HG02852 (cell line): Measurements from ENCODE around the gene LRRC8E.
"Not testable (repeated sequence)": the region's sequence is repeated elsewhere in the genome, so short reads cannot be mapped to it uniquely, and the experiment has no call there.

Experiments used
- ATAC-seq: cut with Tn5 transposase; IDR thresholded peaks from one replicate; pipeline ENCODE4 v1.9.1; 2021; ENCODE audit warnings: mild to moderate bottlenecking, moderate library complexity; ENCODE audit not compliant: unreplicated experiment

LRRC8E gene

GRCh38 chr19:7853770-7854128 is 34.6 kb upstream of the LRRC8E start:
- ATAC-seq: no peak

- ATAC-seq: no peak
Observed at GRCh38 chr19:7855426-7856108, 32.7 kb upstream of the LRRC8E start.

GRCh38 chr19:7856109-7856591 is 32.2 kb upstream of the LRRC8E start:
- ATAC-seq: no peak

DNA sequence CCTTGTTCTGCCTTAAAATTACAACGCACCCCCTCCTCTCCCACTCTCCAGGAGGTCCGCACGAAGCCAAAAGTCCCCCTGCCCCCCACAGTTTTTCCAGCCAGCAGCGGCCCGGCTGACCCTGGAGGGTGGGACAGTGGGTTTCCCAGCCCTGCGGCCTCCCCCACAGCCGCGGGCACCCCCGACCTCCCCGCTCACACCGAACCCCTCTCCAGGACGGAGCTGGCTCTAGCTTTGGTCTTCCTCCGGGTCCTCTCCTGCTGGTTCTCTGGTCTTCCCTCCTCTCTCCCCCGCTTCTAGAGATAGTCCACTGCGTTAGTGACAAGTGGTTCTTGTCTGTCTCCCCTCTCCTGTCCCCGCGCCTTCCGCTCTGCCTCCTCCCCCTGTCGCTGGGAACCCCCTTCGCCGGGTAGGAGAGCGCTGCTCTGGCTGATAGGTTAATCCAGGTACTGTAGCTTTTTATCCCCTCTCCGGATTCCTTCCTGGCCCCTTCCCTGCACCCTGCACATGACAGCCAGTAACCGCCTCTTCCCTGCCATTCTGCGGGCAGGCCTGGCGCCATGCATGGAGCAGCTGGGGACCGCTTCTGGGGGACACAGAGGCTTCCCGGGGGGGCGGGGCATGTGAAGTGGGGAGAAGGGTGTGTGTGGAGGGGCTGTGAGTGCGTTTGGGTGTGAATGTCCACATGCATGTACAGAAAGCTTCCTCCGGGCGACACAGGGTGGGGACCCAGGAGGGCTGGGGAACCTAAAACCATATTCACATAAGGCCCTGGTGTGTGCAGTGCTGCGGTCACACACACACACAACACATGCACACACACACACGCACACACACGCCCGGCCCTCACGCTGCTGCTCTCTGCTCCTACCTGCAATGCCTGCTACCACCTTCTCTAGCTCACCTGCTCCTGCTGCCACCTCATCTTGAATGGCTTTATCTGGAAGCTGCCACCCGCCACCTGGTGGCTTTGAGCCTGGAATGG is 31.3 kb upstream of the LRRC8E start:
- ATAC-seq: no peak

GRCh38 chr19:7857727-7858108 is 30.6 kb upstream of the LRRC8E start:
- ATAC-seq: no peak

DNA sequence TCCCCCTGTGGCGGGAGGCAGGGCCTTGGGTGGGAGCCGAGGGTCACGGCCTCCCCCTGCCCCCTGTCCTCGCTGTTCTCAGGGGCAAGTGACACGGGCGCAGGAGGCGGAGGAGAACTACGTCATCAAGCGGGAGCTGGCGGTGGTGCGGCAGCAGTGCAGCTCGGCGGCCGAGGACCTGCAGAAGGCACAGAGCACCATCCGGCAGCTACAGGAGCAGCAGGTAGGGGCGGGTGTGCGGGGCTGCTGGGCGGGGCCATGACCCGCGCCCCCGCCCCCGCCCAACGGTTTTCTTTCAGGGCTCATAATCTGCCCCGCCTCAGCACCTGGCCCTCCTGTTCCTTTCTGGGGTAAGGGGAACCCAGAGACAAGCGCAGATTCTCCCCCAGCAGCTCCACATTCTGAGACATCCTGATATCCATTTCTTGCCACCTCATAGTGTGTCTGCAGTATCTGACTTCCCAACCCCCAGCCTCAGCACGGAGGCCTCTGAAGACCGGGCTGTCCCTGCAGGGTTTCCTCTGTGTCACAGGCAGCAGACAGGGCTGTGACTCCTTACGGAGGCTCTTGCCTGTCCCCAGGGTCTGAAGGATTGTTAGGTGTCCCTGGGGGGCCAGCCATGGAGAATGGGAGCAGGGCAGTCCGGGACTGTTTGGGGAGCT is 30.1 kb upstream of the LRRC8E start:
- no peak for ATAC-seq

GRCh38 chr19:7859087-7859486 is 29.2 kb upstream of the LRRC8E start:
- not testable (repeated sequence) for ATAC-seq

GRCh38 chr19:7859831-7860713 is 28.2 kb upstream of the LRRC8E start:
- ATAC-seq: no peak

DNA sequence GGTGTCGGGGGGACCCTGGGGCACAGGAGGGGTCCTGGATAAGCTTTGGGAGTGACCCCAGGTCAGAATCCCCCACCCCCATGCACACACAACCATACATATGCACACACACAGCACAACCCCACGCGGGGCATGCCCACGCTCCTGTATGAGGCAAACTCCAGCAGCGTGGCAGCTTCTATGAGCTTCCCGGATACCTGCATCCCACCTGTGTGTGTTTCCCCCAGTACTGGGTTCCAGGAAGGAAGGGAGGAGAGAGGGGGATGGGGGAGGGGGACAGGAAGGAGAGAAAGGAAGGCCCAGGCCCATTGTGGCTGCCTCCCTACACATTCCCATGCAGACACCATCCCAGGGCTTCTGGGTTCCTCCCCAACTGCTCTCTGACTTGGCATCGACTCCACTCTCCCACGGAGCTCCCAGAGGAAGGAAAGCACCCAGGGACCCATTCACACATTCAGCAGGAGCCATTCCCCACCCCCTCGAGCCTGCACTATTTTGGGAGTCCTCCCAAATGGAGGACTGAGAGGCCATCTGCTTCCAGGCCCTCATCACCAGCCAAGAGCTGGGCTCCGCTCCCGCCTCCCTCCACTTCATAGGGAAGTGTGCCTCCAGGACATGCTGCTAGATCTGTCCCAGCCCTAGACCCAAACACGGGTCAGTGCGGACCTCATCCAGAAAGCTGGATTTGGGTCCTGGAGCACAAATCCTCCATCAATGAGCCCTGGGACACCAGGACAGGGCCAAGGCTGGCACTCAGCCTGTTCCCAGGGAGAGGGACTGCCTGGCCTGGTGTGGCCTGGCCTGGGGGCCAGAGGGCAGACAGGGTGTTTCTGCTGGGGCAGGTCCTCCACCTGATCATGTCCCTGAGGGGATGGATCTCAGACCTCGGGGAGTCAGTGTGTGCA is 27.3 kb upstream of the LRRC8E start:
- no peak for ATAC-seq

- ATAC-seq: no peak
Observed at GRCh38 chr19:7861619-7862412, 26.5 kb upstream of the LRRC8E start.

- ATAC-seq: no peak
Observed at GRCh38 chr19:7862413-7862951, 25.8 kb upstream of the LRRC8E start.

DNA sequence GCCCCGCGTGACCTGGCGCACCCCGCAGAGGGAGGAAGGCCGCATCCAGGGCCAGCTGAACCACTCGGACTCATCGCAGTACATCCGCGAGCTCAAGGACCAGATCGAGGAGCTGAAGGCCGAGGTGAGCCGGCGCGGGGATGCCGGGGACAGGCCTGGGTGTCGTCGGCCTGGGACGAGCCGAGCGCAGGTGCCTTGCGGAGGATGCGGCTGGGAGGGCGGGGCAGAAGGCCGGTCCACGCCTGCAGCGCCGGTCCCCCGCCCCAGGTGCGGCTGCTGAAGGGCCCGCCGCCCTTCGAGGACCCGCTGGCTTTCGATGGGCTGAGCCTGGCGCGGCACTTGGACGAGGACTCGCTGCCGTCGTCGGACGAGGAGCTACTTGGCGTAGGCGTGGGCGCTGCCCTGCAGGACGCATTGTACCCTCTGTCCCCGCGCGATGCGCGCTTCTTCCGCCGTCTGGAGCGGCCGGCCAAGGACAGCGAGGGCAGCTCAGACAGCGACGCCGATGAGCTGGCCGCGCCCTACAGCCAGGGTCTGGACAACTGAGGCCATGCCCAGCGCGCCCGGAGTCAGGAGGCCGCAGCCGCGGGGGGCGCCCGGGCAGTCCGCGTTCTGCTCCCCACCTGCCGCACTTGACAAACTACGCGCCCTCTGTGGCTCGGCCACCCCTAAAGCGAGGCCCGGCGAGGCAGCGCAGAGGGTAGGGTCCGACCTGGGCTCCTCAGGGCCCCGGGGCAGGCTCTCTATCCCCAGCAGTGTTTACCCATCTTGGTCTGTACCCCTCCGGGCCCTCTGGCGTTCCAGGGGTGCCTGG is 24.9 kb upstream of the LRRC8E start:
- ATAC-seq: no peak

GRCh38 chr19:7863971-7864689 is 24.2 kb upstream of the LRRC8E start:
- no peak for ATAC-seq

- no peak for ATAC-seq
Observed at GRCh38 chr19:7864690-7865074, 23.6 kb upstream of the LRRC8E start.

DNA sequence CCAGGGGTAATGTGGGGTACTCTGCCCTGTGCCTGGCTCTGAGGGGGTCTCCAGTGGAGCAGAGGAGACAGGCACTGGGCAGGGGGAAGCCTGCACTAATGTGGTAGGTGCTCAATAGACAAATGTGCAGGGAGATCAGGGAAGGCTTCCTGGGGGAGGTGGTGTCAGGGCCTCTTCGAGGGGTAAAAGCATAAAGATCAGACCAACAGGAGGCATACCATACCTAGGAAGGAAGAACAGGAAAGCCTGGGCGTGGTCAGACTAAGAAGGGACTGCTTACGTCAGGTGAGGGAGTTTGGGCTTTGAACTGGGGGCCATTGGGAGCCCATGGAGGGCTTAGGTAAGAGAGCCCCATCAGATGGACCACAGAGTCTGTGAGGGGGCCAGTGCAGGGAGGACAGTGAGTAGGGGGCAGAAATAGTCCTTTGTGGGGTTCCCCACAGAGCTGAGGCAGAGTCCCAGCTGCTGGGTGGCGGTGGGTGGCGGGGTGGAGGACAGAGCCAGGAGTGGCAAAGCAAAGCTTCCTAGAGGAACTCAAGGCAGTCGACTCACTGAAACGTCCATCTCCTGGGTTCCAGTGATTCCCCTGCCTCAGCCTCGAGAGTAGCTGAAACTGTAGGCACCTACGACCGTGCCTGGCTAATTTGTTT is 22.9 kb upstream of the LRRC8E start:
- no peak for ATAC-seq

DNA sequence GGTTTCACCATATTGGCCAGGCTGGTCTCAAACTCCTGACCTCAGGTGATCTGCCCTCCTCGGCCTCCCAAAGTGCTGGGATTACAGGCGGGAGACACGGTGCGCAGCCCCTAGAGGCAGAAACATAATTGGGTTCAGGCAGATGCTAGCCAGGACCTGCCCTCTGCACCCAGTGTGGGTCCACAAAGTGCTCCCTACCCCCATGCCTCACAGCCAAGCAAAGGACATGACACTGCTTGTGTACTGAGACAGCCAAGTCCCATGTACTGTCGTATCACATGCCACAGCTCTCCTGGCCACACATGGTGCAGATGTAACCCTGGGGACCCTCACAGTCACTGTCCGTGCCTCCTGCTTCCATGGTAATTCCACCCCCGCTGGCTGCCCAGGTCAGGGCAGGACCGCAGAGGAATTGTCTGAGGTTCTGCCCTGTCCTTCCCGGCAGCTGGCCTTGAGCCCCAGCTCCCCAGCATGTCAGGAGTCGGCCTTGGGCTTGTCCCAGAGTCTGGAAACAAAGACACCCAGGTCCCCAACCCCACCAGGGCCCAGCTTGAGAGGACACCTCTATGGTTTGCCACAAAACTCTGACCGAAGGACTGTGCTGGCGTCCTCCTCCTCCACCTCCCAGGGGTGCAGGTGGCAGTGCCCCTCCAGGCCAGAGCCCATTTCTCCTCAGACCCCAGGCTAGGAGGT is 21.8 kb upstream of the LRRC8E start:
- ATAC-seq: no peak
